Epithelial cell of proximal tubule (primary cell): Measurements from ENCODE around the gene CADM2. TPM values are rescaled to one million over a fixed set of nuclear protein-coding genes. Genes with fewer than 3 reads are reported as not detected.

Experiments
- DNase-seq: peaks from one replicate; pipeline ENCODE4 v3.0.0-alpha.2; 2011; ENCODE audit warnings: low read depth
- H3K4me3 ChIP-seq: 2 replicates; pipeline ENCODE4 v1.5.1; 2011; ENCODE audit warnings: low read depth, mild to moderate bottlenecking, low read length
- CTCF ChIP-seq: conservative IDR thresholded peaks from 2 replicates; pipeline ENCODE4 v1.5.1; 2012; ENCODE audit warnings: low read depth, mild to moderate bottlenecking, low read length
- total RNA-seq: library from RNA; depleted of rRNA; stranded (reverse); fragments of >200 nt; gene quantifications from 2 replicates; pipeline ENCODE4 v1.2.3, GENCODE V29; 2015

CADM2 gene
- total RNA-seq, 1 donor from 2014 or later: not detected

- H3K4me3 ChIP-seq: no peak overlapping the region
- TF ChIP-seq CTCF: no peak
- no peak for DNase-seq
Measured at GRCh38 chr3:86073799-86074198, 1115.0 kb downstream of the CADM2 start.

- TF ChIP-seq CTCF: no peak
- no peak for DNase-seq
- H3K4me3 ChIP-seq: no peak overlapping the region
Measured at GRCh38 chr3:86087160-86087871, 1128.5 kb downstream of the CADM2 start.

GRCh38 chr3:86104154-86104553, 1145.4 kb downstream of the CADM2 start:
- no peak for DNase-seq
- TF ChIP-seq CTCF: no peak
- H3K4me3 ChIP-seq: no peak overlapping the region

- DNase-seq: no peak
- no peak for TF ChIP-seq CTCF
- no peak overlapping the region for H3K4me3 ChIP-seq
Measured at GRCh38 chr3:86109434-86109833, 1150.6 kb downstream of the CADM2 start.
